Measurements from ENCODE around the gene TBP.
A peak's percentile ranks its signal among the peaks of the same experiment; 100 is the strongest.

Gene TBP

GRCh38 chr6:170578909-170579308 is 24.7 kb downstream of the TBP start:
- no peak overlapping the region for H3K27ac ChIP-seq (ENCODE audit: low read length)
- H3K9ac ChIP-seq (ENCODE audit: low read length): no peak overlapping the region
- H3K9me3 ChIP-seq (replicated peaks; ENCODE audit: insufficient read depth, low read length): no peaks in the 10 kb centered on the region
- H4K20me1 ChIP-seq (ENCODE audit: insufficient read depth, low read length): no peaks in the 10 kb centered on the region
- no peak overlapping the region for H3K4me2 ChIP-seq (ENCODE audit: low read depth, low read length)
- H3K27me3 ChIP-seq (replicated peaks; ENCODE audit: insufficient read depth, low read length): no peaks in the 10 kb centered on the region
- peaks cover 14% of the 10 kb centered on the region for H3K79me2 ChIP-seq (ENCODE audit: low read length)
- H3K36me3 ChIP-seq (replicated peaks; ENCODE audit: insufficient read depth, low read length): no peaks in the 10 kb centered on the region; the same call in 1 of the 2 replicates
- no peak overlapping the region for H3K4me3 ChIP-seq (ENCODE audit: low read length)
- DNase-seq: no peak
- no peaks in the 10 kb centered on the region for H3K4me1 ChIP-seq (ENCODE audit: low read length)
- TF ChIP-seq CTCF (IDR thresholded peaks at IDR 0.05; ENCODE audit: low read length): no peak
- TF ChIP-seq EZH2phosphoT487 (IDR thresholded peaks at IDR 0.05; ENCODE audit: low read length): no peak
- TF ChIP-seq EZH2 (optimal IDR thresholded peaks at IDR 0.05; ENCODE audit: low read depth, low read length): no peak
- 0 out of 2 replicates have a peak, but pooled peaks cover 2% of the 10 kb centered on the region for H3F3A ChIP-seq (ENCODE audit: insufficient read depth, low read length)
- no peaks in the 10 kb centered on the region for H3K9me2 ChIP-seq (replicated peaks; ENCODE audit: insufficient read depth, low read length)
- no peak overlapping the region for H2AFZ ChIP-seq (ENCODE audit: low read length)

- peak overlapping the region; percentile 62; the same call in 1 of the 2 replicates for H3K4me2 ChIP-seq (ENCODE audit: low read depth, low read length)
- no peaks in the 10 kb centered on the region for H3K9me2 ChIP-seq (replicated peaks; ENCODE audit: insufficient read depth, low read length)
- DNase-seq: peak; percentile 7
- H3F3A ChIP-seq (ENCODE audit: insufficient read depth, low read length): 0 out of 2 replicates have a peak, but pooled peaks cover 2% of the 10 kb centered on the region
- no peaks in the 10 kb centered on the region for H3K9me3 ChIP-seq (replicated peaks; ENCODE audit: insufficient read depth, low read length)
- no peaks in the 10 kb centered on the region; the same call in 1 of the 2 replicates for H3K36me3 ChIP-seq (replicated peaks; ENCODE audit: insufficient read depth, low read length)
- peak overlapping the region; percentile 84 for H3K4me3 ChIP-seq (ENCODE audit: low read length)
- H3K79me2 ChIP-seq (ENCODE audit: low read length): peaks cover 16% of the 10 kb centered on the region
- no peaks in the 10 kb centered on the region for H4K20me1 ChIP-seq (ENCODE audit: insufficient read depth, low read length)
- H3K27ac ChIP-seq (ENCODE audit: low read length): peak overlapping the region; percentile 67; the same call in 1 of the 2 replicates
- peak overlapping the region; percentile 70 for H3K9ac ChIP-seq (ENCODE audit: low read length)
- H2AFZ ChIP-seq (ENCODE audit: low read length): peak overlapping the region; percentile 45; the same call in 1 of the 2 replicates
- TF ChIP-seq EZH2 (optimal IDR thresholded peaks at IDR 0.05; ENCODE audit: low read depth, low read length) (no peak), CTCF (IDR thresholded peaks at IDR 0.05; ENCODE audit: low read length) (no peak)
- no peaks in the 10 kb centered on the region for H3K27me3 ChIP-seq (replicated peaks; ENCODE audit: insufficient read depth, low read length)
- no peaks in the 10 kb centered on the region for H3K4me1 ChIP-seq (ENCODE audit: low read length)
These were observed 29.6 kb downstream of the TBP start for GRCh38 chr6:170583756-170584180.

- peak within 1 kb of the TSS; percentile 77 for H2AFZ ChIP-seq (ENCODE audit: low read length)
- no peaks in the 10 kb centered on the region for H4K20me1 ChIP-seq (ENCODE audit: insufficient read depth, low read length)
- TF ChIP-seq EZH2 (optimal IDR thresholded peaks at IDR 0.05; ENCODE audit: low read depth, low read length): no peak
- no peak for TF ChIP-seq EZH2phosphoT487 (IDR thresholded peaks at IDR 0.05; ENCODE audit: low read length)
- no peak for TF ChIP-seq CTCF (IDR thresholded peaks at IDR 0.05; ENCODE audit: low read length)
- no peaks in the 10 kb centered on the region for H3K27me3 ChIP-seq (replicated peaks; ENCODE audit: insufficient read depth, low read length)
- H3K9ac ChIP-seq (ENCODE audit: low read length): peak within 1 kb of the TSS; percentile 70
- no peaks in the 10 kb centered on the region; the same call in 1 of the 2 replicates for H3K36me3 ChIP-seq (replicated peaks; ENCODE audit: insufficient read depth, low read length)
- peaks cover 16% of the 10 kb centered on the region for H3K79me2 ChIP-seq (ENCODE audit: low read length)
- DNase-seq: peak; percentile 85
- 0 out of 2 replicates have a peak, but pooled peaks cover 2% of the 10 kb centered on the region for H3F3A ChIP-seq (ENCODE audit: insufficient read depth, low read length)
- no peaks in the 10 kb centered on the region for H3K9me2 ChIP-seq (replicated peaks; ENCODE audit: insufficient read depth, low read length)
- peak within 1 kb of the TSS; percentile 84 for H3K4me3 ChIP-seq (ENCODE audit: low read length)
- no peaks in the 10 kb centered on the region for H3K9me3 ChIP-seq (replicated peaks; ENCODE audit: insufficient read depth, low read length)
- H3K27ac ChIP-seq (ENCODE audit: low read length): peak within 1 kb of the TSS; percentile 67; the same call in 1 of the 2 replicates
- peak within 1 kb of the TSS; percentile 73 for H3K4me2 ChIP-seq (ENCODE audit: low read depth, low read length)
- no peaks in the 10 kb centered on the region for H3K4me1 ChIP-seq (ENCODE audit: low read length)
These were observed 30.2 kb downstream of the TBP start, which contains the start of gene PDCD2 for GRCh38 chr6:170584181-170584953. Gene PDCD2 (minus strand): TSS chr6:170584637. CDS start chr6:170584581, 56 bp downstream.

All from MM.1S (cell line).